NCI-H2029 (cell line): ENCODE measurements around the gene TAS2R42.

Experiments used
- DNase-seq: peaks from one replicate; lab custom pipeline; 2025; lab: John Stamatoyannopoulos, UW

Gene TAS2R42

GRCh38 chr12:11186837-11187236 is at the start of gene TAS2R42:
Gene TAS2R42 (minus strand): TSS chr12:11186937. CDS start chr12:11186937, 0 bp downstream.
- no peak for DNase-seq

- DNase-seq, result no peak
These were observed 46.8 kb upstream of the TAS2R42 start for GRCh38 chr12:11233532-11233931.

GRCh38 chr12:11228296-11228879 is 41.7 kb upstream of the TAS2R42 start:
- no peak for DNase-seq

- no peak for DNase-seq
These were observed 40.6 kb upstream of the TAS2R42 start for GRCh38 chr12:11227373-11227772.

GRCh38 chr12:11209113-11209512 is 22.4 kb upstream of the TAS2R42 start:
- no peak for DNase-seq

- DNase-seq, result no peak
These were observed 17.4 kb upstream of the TAS2R42 start for GRCh38 chr12:11204173-11204572.

GRCh38 chr12:11202811-11203210 is 16.1 kb upstream of the TAS2R42 start:
- DNase-seq, result no peak

- no peak for DNase-seq
These were observed 3.7 kb downstream of the TAS2R42 start for GRCh38 chr12:11183011-11183410.

GRCh38 chr12:11182529-11182928 is 4.2 kb downstream of the TAS2R42 start:
- DNase-seq, result no peak

- DNase-seq, result no peak
These were observed 8.5 kb downstream of the TAS2R42 start for GRCh38 chr12:11178250-11178649.

- DNase-seq, result no peak
These were observed 12.7 kb downstream of the TAS2R42 start for GRCh38 chr12:11174022-11174421.

- peak; percentile 1 for DNase-seq
These were observed 14.6 kb downstream of the TAS2R42 start for GRCh38 chr12:11171969-11172675.

- DNase-seq, result peak; percentile 89
These were observed 15.4 kb downstream of the TAS2R42 start, which contains the start of gene SMIM10L1 for GRCh38 chr12:11171145-11171968. Gene SMIM10L1 (plus strand): TSS chr12:11171194. CDS start chr12:11171357, 163 bp downstream.

GRCh38 chr12:11170810-11171144 is 16.0 kb downstream of the TAS2R42 start:
- no peak for DNase-seq

- DNase-seq, result no peak
These were observed 20.4 kb downstream of the TAS2R42 start for GRCh38 chr12:11166300-11166699.

GRCh38 chr12:11164384-11164783 is 22.4 kb downstream of the TAS2R42 start:
- no peak for DNase-seq

- no peak for DNase-seq
These were observed 24.2 kb downstream of the TAS2R42 start for GRCh38 chr12:11162502-11162901.

- DNase-seq, result no peak
These were observed 27.8 kb downstream of the TAS2R42 start for GRCh38 chr12:11158885-11159444.

- DNase-seq, result no peak
These were observed 32.3 kb downstream of the TAS2R42 start for GRCh38 chr12:11154400-11154925.

GRCh38 chr12:11152725-11153124 is 34.0 kb downstream of the TAS2R42 start:
- no peak for DNase-seq

GRCh38 chr12:11150832-11151231 is 35.9 kb downstream of the TAS2R42 start:
- DNase-seq, result no peak

- no peak for DNase-seq
These were observed 39.3 kb downstream of the TAS2R42 start for GRCh38 chr12:11147420-11147819.
